ENCODE results near the gene ANKS1B. TPM values are rescaled to one million over a fixed set of nuclear protein-coding genes. Genes with fewer than 3 reads are reported as not detected.

The ANKS1B gene
- total RNA-seq, 1 experiment from 2014 or later, result 0.54 TPM

- TF ChIP-seq ATF3 (IDR thresholded peaks at IDR 0.05) (no peak), SP1 (IDR thresholded peaks at IDR 0.05; ENCODE audit: low read depth) (no peak), EGR1 (IDR thresholded peaks at IDR 0.05; ENCODE audit: low read depth) (no peak), POLR2A (IDR thresholded peaks at IDR 0.05; ENCODE audit: borderline replicate concordance, extremely low read depth, insufficient read depth, insufficient read length) (no peak), TCF7L2 (IDR thresholded peaks at IDR 0.05; ENCODE audit: borderline replicate concordance, extremely low read depth, insufficient read depth, insufficient read length) (no peak), YY1 (IDR thresholded peaks at IDR 0.05; ENCODE audit: extremely low read depth, insufficient replicate concordance, low read depth, low read length) (no peak), SRF (IDR thresholded peaks at IDR 0.05; ENCODE audit: low read depth) (no peak), CEBPB (IDR thresholded peaks at IDR 0.05; ENCODE audit: low read depth) (no peak), REST (IDR thresholded peaks at IDR 0.05; ENCODE audit: low read depth) (no peak), EZH2 (IDR thresholded peaks at IDR 0.05) (no peak), CTCF (IDR thresholded peaks at IDR 0.05 in 2 of 3, conservative IDR thresholded peaks at IDR 0.05 in 1 of 3; ENCODE audit: borderline replicate concordance in 1 of 3, insufficient read depth in 1 of 3, low read depth in 2 of 3, low read length in 2 of 3) (no peak), RAD21 (IDR thresholded peaks at IDR 0.05; ENCODE audit: low read depth) (no peak)
- no peaks in the 10 kb centered on the region for H3K79me2 ChIP-seq (ENCODE audit: insufficient read depth, low read length)
- H3K9me2 ChIP-seq (ENCODE audit: insufficient read depth), result no peaks in the 10 kb centered on the region
- BruUV-seq (replicated peaks), result no TSS peak
- no peak for ATAC-seq
- no peak overlapping the region for H2AFZ ChIP-seq (ENCODE audit: low read depth, low read length, poor library complexity, severe bottlenecking)
- H3K4me2 ChIP-seq (ENCODE audit: low read length), result no peak overlapping the region
- no peak overlapping the region for H3K27ac ChIP-seq (ENCODE audit: low read depth, low read length)
- H3K36me3 ChIP-seq (ENCODE audit: control insufficient read depth in 1 of 2, insufficient read depth in 2 of 2, low read length in 2 of 2), result no peaks in the 10 kb centered on the region
- peaks cover 54% of the 10 kb centered on the region for H3K27me3 ChIP-seq (ENCODE audit: insufficient read depth, low read length)
- no peak for DNase-seq (ENCODE audit: low read depth, low spot score)
- ChIA-PET POLR2A (no interaction called here), RAD21 (ENCODE audit: low non-redundant PET in 1 of 2, low total read pairs in 2 of 2, uncharacterized antibody in 2 of 2, unreplicated experiment in 2 of 2) (no interaction called here), CTCF (no interaction called here)
- no peaks in the 10 kb centered on the region for H4K20me1 ChIP-seq (ENCODE audit: insufficient read depth)
- no peak overlapping the region for H3K9ac ChIP-seq (ENCODE audit: low read length)
- intact Hi-C loops (cut with micrococcal nuclease), result no loop called here
- H3K4me1 ChIP-seq (ENCODE audit: control insufficient read depth in 1 of 2, insufficient read depth in 2 of 2, low read length in 2 of 2), result no peaks in the 10 kb centered on the region
- no peak overlapping the region for H3K4me3 ChIP-seq (replicated peaks in 1 of 2; ENCODE audit: low read depth in 1 of 2, low read length in 2 of 2)
- no peaks in the 10 kb centered on the region for H3K9me3 ChIP-seq (ENCODE audit: control insufficient read depth in 1 of 2, insufficient read depth in 1 of 2, low read depth in 1 of 2, low read length in 2 of 2)
Measured at GRCh38 chr12:98863167-98863566, 1121.6 kb downstream of the ANKS1B start.

Data from HCT116 (cell line).